HL-60/S4 treated with retinoic acid at 250 ng/mL for 4 days and 3 days (cell line): ENCODE results near the gene RAET1E.
"Not testable (repeated sequence)": the region's sequence is repeated elsewhere in the genome, so short reads cannot be mapped to it uniquely, and the experiment has no call there.

ENCODE experiments used
- in situ Hi-C: fragments of 300-500 bp; cut with MboI; formaldehyde crosslinking; loops from 2 replicates; pipeline ENCODE4 v1.7.0; 2022; ENCODE audit warnings: low sequenced_read_pairs

Gene RAET1E

GRCh38 chr6:149933036-149933435 lies 35.1 kb upstream of the RAET1E start:
- in situ Hi-C loops, result loop anchor here (25.0 kb wide), 1 partner anchor 879 kb away; no protein-coding TSS in a partner anchor

DNA sequence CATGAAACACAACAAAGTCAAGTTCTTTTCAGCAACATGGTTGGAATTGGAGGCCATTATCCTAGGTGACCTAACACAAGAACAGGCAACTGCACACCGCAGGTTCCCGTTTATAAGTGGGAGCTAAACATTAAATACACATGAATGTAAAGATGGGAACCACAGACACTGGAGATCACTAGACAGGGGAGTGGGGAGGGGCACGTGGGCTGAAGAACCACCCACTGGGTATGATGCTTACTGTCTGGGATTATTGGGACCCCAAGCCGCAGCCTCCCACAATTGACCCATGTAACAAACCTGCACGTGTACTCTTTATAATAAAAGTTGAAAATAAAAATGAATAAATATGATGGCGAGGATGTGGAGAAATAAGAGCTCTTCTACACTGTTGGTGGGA lies 33.6 kb upstream of the RAET1E start:
- in situ Hi-C loops, result loop anchor here (25.0 kb wide), 1 partner anchor 881 kb away; no protein-coding TSS in a partner anchor

DNA sequence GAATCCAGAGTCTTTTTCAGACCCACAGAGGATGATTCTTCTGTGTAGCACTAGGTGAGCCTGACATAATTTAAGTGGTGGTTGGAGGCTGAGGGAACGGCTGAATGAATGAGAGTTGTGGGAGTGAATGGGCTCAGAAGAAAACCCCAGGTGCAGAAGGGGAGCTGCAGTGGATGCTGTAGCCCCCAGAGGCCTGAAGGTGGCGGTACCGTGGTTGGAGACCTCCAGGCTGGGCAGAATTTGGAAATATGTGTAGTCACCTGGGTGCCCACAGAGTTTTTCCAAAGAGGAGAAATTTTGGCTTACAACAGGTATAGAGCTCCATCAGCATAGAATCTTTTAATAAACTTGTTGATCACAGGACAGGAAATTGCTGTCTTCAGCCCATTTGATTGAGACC lies 31.5 kb upstream of the RAET1E start:
- in situ Hi-C loops, result loop anchor here (10.0 to 25.0 kb wide), 2 partner anchors 205 to 883 kb away; no protein-coding TSS in a partner anchor

- in situ Hi-C loops, result loop anchor here (10.0 to 25.0 kb wide), 2 partner anchors 202 to 885 kb away; no protein-coding TSS in a partner anchor
Measured at GRCh38 chr6:149927025-149927424, 29.1 kb upstream of the RAET1E start.

DNA sequence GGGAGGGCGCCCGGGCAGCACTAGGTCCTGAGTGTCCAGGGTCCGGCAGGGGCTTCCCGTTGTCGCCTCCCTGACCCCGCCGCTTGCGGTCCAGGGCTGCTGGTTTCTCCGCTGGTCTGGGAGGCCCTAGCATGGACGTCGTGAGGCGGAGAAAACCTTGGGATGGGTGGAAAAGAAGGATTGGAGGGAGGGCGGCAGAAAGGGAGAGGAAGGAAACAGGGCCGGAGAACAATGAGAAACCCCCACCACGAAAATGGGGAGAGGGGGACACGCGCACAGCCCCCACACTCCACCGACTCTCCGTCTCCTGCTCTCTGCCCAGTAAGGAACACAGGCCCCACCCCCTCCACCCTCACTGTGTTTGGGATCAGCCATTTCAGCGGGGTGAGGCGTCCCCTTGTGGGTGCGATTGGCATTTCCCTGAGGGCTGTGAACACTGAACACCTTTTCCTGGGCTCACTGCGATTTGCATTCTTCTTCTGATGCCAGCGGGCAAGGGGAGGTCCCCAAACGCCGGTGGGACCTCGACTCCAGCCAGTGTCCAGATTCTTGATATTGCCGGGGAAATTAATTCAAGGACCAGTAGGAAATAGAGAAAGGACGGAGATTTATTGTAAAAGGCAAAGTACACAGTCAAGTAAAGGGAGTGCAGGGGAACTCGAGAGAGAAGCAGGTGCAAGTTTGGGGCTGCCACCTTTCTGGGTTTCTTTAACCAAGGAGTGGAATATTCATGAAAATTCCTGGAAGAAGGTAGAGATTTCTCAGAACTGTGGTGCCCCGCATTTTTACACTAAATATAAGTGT lies 28.3 kb upstream of the RAET1E start:
- in situ Hi-C loops, result loop anchor here (10.0 to 25.0 kb wide), 2 partner anchors 201 to 886 kb away; no protein-coding TSS in a partner anchor

- in situ Hi-C loops, result loop anchor here (10.0 to 25.0 kb wide), 2 partner anchors 201 to 887 kb away; no protein-coding TSS in a partner anchor
Measured at GRCh38 chr6:149925253-149925973, 27.5 kb upstream of the RAET1E start.

- in situ Hi-C loops, result loop anchor here (10.0 to 25.0 kb wide), 2 partner anchors 200 to 887 kb away; no protein-coding TSS in a partner anchor
Measured at GRCh38 chr6:149924933-149925252, 27.0 kb upstream of the RAET1E start.

- in situ Hi-C loops, result loop anchor here (10.0 kb wide), 1 partner anchor 200 kb away; no protein-coding TSS in a partner anchor
Measured at GRCh38 chr6:149924206-149924932, 26.5 kb upstream of the RAET1E start.

GRCh38 chr6:149923327-149923986 lies 25.5 kb upstream of the RAET1E start:
- in situ Hi-C loops, result loop anchor here (10.0 kb wide), 1 partner anchor 199 kb away; no protein-coding TSS in a partner anchor

- in situ Hi-C loops, result loop anchor here (10.0 kb wide), 1 partner anchor 198 kb away; no protein-coding TSS in a partner anchor
Measured at GRCh38 chr6:149922642-149923326, 24.9 kb upstream of the RAET1E start, which contains the start of gene RAET1G. TSS of gene RAET1G (minus strand) at chr6:149923121. CDS start at chr6:149923010, 111 bp downstream.

DNA sequence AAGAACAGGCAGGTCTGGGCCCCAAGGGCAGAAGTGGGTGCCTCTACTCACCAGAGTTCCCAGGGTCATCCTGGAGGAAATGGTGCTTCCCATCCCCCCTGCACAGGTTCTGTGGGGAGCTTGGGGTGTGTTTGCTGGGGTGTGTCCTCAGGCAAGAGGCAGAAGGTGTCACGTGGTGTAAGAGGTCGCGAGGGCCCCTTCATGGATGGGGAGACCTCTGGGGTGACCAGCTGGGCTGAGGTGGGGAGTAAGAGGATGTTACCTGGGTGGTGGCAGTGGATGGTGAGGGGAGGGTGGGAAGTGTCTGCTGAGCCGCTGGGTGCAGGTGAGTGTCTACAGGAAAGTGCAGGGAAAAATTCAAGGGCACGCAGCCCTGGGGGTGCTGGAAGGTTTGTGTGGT lies 24.2 kb upstream of the RAET1E start:
- in situ Hi-C loops, result loop anchor here (10.0 kb wide), 1 partner anchor 197 kb away; no protein-coding TSS in a partner anchor

DNA sequence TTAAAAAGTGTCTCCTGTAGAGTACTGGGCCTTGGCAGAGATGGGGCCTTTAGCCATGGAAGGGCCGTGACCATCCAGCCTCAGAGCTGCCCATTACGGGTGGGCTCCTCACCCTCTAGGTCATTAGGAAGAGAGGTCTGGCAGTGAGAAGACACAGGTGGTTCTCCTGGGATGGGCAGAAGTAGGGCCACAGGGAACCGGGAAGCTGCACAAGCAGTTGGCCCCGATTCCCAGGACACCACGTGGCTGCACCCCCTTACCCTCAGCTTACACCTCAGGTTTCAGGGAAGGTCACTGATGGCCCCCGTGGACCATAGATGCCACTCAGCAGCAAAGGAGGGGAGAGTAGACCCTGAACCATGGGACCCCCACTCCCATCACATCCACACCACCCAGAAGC lies 23.4 kb upstream of the RAET1E start:
- in situ Hi-C loops, result loop anchor here (10.0 kb wide), 1 partner anchor 197 kb away; no protein-coding TSS in a partner anchor

DNA sequence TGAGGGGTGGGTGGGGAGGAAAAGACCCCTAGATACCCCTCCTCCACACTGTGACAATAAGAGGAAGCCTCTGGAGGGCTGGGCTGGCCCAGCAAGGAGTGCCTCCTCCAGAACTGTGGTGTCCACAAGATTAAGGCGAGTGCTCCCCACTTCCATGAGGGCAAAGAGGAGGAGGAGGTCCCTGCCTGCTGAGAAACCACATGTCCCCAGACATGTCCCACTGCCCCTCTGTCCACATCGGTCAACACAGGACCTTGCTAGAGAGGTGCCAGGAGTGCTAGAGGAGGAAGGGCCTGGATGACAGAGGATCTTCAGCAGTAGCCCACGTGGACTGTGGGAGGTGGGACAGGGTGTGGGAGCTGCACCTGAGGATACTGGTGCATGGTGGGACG lies 21.9 kb upstream of the RAET1E start:
- in situ Hi-C loops, result loop anchor here (10.0 kb wide), 1 partner anchor 195 kb away; no protein-coding TSS in a partner anchor

- in situ Hi-C loops, result not testable (repeated sequence)
Measured at GRCh38 chr6:149919126-149919833, 21.4 kb upstream of the RAET1E start.

DNA sequence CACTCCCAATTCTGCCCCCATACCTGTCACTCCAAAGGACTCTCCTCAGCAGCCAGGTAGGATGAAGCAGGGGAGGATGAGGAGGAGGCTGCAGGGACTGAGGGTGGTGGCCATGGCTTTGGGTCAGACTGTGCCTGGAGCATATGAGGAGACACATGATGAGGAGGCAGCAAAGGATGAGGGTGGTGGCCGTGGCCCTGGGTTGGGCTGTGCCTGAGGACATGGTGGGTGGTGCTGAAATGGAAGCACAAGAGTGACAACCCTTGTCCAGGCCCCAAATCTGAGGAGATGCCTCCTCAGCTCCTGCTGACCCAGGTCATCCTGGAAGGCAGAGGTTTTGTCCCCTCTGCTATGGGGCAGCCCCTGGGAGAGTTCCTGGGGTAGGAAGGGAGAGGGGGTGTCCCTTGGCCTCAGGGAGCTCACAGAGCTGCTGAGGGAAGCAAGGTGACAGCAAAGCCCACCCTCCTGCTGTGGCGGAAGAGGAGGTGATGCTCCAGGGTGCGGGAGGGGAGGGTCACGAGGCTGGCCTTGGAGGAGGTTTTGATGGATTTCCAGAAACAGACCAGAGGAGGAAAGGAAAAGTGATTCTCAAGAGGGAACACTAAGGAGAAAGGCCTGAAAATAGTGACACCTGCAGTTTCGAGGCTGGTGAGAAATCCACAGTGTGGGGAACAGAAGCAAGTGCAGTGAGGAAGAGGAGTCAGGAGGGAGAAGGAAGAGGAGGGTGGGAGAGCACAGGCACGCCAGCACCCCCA lies 20.4 kb upstream of the RAET1E start:
- in situ Hi-C loops, result no loop called here

DNA sequence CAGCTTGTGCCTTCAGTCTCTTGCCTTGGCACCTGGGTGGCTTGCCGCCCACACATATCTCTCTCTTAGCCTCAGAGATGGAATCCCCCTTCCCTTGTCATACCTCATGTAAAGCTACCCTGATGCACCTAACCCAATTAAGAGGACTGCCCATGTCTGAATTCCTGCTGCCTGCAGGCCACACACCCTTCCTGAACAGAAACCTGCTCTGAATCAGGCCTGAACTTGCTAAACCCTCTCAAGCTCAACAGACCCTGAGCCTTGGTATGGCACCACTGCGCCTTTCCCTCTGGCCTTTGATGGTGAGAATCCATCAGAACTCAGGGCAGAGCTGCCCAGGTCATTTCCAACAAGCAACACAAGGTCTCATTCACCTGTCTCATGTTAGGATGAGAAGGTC lies 19.8 kb upstream of the RAET1E start:
- in situ Hi-C loops, result no loop called here

DNA sequence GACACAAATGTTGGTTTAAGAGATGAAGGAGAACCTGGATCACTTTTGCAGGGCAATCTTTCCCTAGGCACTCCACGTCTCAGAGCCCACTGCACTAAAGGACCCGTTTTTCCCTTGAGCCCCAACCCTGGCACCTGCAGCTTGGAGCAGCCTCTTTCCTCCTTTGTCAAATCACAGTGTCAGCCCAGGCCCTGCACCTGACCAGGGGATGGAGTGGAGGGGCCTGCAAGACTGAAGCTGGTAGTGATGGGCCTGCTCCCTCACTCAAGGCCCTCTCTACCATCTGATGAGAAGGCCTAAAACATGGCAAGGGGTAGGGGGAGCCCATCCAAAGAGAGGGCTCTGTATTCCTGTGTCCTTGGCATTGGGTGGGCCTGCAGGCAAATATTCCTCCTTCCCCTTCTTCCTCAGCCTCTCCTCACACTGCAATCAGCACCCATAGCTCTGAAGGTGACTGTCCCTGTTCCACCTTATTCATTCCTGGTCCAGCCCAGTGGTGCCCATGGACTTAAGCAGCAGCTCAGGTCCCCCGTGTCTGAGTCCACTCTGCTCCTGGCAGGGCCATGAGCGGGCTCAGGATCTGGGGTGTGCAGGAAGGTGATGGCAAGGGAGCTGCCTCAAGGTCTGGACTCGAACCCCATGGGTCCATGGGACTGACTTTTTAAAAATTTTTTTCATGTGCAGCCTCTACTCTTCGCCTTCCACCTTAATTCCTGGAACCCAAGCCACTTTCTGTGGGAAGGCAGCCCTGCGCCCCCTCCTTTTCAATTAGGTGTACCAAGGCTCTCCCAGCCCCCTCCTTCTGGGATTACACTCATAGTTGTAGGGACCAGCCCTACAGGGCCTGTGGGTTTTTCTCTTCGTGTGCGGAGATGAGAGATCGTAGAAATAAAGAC lies 18.3 kb upstream of the RAET1E start:
- in situ Hi-C loops, result no loop called here
